Measurements from ENCODE around the gene PHLPP1. TPM values are rescaled to one million over a fixed set of nuclear protein-coding genes. Genes with fewer than 3 reads are reported as not detected.

PHLPP1 gene
- total RNA-seq, 2 experiments from 2014 or later, result 6.8 to 7.1 TPM

GRCh38 chr18:62768558-62768943 is 53.2 kb downstream of the PHLPP1 start:
- DNase-seq (no peak), ATAC-seq (ENCODE audit: poor library complexity) (no peak)
- Histone ChIP-seq H3K36me3 (ENCODE audit: insufficient read depth, low read length) (no peaks in the 10 kb centered on the region), H3K4me1 (ENCODE audit: insufficient read depth, low read length) (no peaks in the 10 kb centered on the region), H3K27me3 (ENCODE audit: control insufficient read depth in 1 of 2, insufficient read depth in 2 of 2, low read length in 2 of 2) (no peaks in the 10 kb centered on the region), H3K27ac (ENCODE audit: low read depth in 1 of 2, low read length in 2 of 2) (no peak overlapping the region), H3K4me3 (ENCODE audit: low read length) (no peak overlapping the region), H3K9me3 (ENCODE audit: control insufficient read depth in 1 of 2, insufficient read depth in 1 of 2, low read length in 2 of 2) (no peaks in the 10 kb centered on the region)
- no peak overlapping the region for H3K4me3 Mint-ChIP-seq
- H3K4me1 Mint-ChIP-seq (ENCODE audit: low read depth), result peaks cover 10% of the 10 kb centered on the region
- no peak for TF ChIP-seq CTCF (IDR thresholded peaks at IDR 0.05)
- no peaks in the 10 kb centered on the region for H3K27me3 Mint-ChIP-seq
- H3K27ac Mint-ChIP-seq, result no peak overlapping the region
- ChIA-PET POLR2A (no interaction called here), CTCF (no interaction called here)
- H3K36me3 Mint-ChIP-seq (ENCODE audit: low read depth), result no peaks in the 10 kb centered on the region
- intact Hi-C loops (cut with DNase I, micrococcal nuclease), result no loop called here
- no peaks in the 10 kb centered on the region for H3K9me3 Mint-ChIP-seq

- DNase-seq (no peak), ATAC-seq (ENCODE audit: poor library complexity) (no peak)
- Histone ChIP-seq H3K4me1 (ENCODE audit: insufficient read depth, low read length) (no peaks in the 10 kb centered on the region), H3K27ac (ENCODE audit: low read depth in 1 of 2, low read length in 2 of 2) (no peak overlapping the region), H3K27me3 (ENCODE audit: control insufficient read depth in 1 of 2, insufficient read depth in 2 of 2, low read length in 2 of 2) (no peaks in the 10 kb centered on the region), H3K36me3 (ENCODE audit: insufficient read depth, low read length) (no peaks in the 10 kb centered on the region), H3K4me3 (ENCODE audit: low read length) (no peak overlapping the region), H3K9me3 (ENCODE audit: control insufficient read depth in 1 of 2, insufficient read depth in 1 of 2, low read length in 2 of 2) (no peaks in the 10 kb centered on the region)
- Mint-ChIP-seq H3K4me1 (ENCODE audit: low read depth) (peaks cover 10% of the 10 kb centered on the region), H3K27me3 (no peaks in the 10 kb centered on the region), H3K9me3 (no peaks in the 10 kb centered on the region), H3K36me3 (ENCODE audit: low read depth) (no peaks in the 10 kb centered on the region), H3K27ac (no peak overlapping the region), H3K4me3 (no peak overlapping the region)
- TF ChIP-seq CTCF (IDR thresholded peaks at IDR 0.05), result no peak
- POLR2A ChIA-PET, result no interaction called here
- CTCF ChIA-PET, result no interaction called here
- intact Hi-C loops (cut with DNase I, micrococcal nuclease), result no loop called here
These were observed 53.9 kb downstream of the PHLPP1 start for GRCh38 chr18:62769216-62769615.

GRCh38 chr18:62771494-62772270 is 56.3 kb downstream of the PHLPP1 start:
- ChIA-PET POLR2A (no interaction called here), CTCF (no interaction called here)
- Mint-ChIP-seq H3K4me1 (ENCODE audit: low read depth) (peaks cover 10% of the 10 kb centered on the region), H3K27ac (peak overlapping the region; percentile 0), H3K4me3 (no peak overlapping the region), H3K9me3 (no peaks in the 10 kb centered on the region), H3K36me3 (ENCODE audit: low read depth) (no peaks in the 10 kb centered on the region), H3K27me3 (no peaks in the 10 kb centered on the region)
- Histone ChIP-seq H3K4me1 (ENCODE audit: insufficient read depth, low read length) (no peaks in the 10 kb centered on the region), H3K27me3 (ENCODE audit: control insufficient read depth in 1 of 2, insufficient read depth in 2 of 2, low read length in 2 of 2) (no peaks in the 10 kb centered on the region), H3K36me3 (ENCODE audit: insufficient read depth, low read length) (no peaks in the 10 kb centered on the region), H3K9me3 (ENCODE audit: control insufficient read depth in 1 of 2, insufficient read depth in 1 of 2, low read length in 2 of 2) (no peaks in the 10 kb centered on the region), H3K27ac (ENCODE audit: low read depth in 1 of 2, low read length in 2 of 2) (no peak overlapping the region), H3K4me3 (ENCODE audit: low read length) (no peak overlapping the region)
- intact Hi-C loops (cut with DNase I, micrococcal nuclease), result no loop called here
- DNase-seq (no peak), ATAC-seq (ENCODE audit: poor library complexity) (peak; percentile 37)
- no peak for TF ChIP-seq CTCF (IDR thresholded peaks at IDR 0.05)
